HepG2 (cell line): ENCODE results near the gene ING2.

ENCODE experiments used
- CTCF ChIP-seq: sonication (generic); formaldehyde crosslinking; IDR thresholded peaks from 2 replicates; pipeline ENCODE4 v1.5.0; 2020; ENCODE audit warnings: mild to moderate bottlenecking, missing genetic modification reagents, moderate library complexity
- EED ChIP-seq: sonication (generic); formaldehyde crosslinking; IDR thresholded peaks from 2 replicates; pipeline ENCODE4 v1.5.0; 2020; ENCODE audit warnings: mild to moderate bottlenecking, missing genetic modification reagents
- EP300 ChIP-seq, 3 experiments: sonication (generic) in 1 of 3; formaldehyde crosslinking in 1 of 3; IDR thresholded peaks; 2 replicates each; pipeline versions ENCODE4 v1.5.1 to v1.6.1; 2011 to 2020; ENCODE audit warnings: low read depth in 2 of 3, low read length in 2 of 3, borderline replicate concordance in 1 of 3, improper control_type of control experiment in 1 of 3, mild to moderate bottlenecking in 1 of 3, missing genetic modification reagents in 1 of 3, moderate library complexity in 1 of 3
- FOXP1 ChIP-seq, 2 experiments: fragments of 450-650 bp in 1 of 2; IDR thresholded peaks; 2 replicates each; pipeline ENCODE4 v1.6.1; 2017 to 2018; ENCODE audit warnings: antibody characterized with exemption in 1 of 2
- HIVEP1 ChIP-seq: sonication (generic); formaldehyde crosslinking; IDR thresholded peaks from 2 replicates; pipeline ENCODE4 v1.4.0; 2020; ENCODE audit warnings: mild to moderate bottlenecking, missing genetic modification reagents
- HMG20B ChIP-seq: conservative IDR thresholded peaks from 2 replicates; pipeline ENCODE4 v1.6.1; 2016; ENCODE audit warnings: missing genetic modification reagents, missing compliant biosample characterization
- KDM3A ChIP-seq: IDR thresholded peaks from 2 replicates; pipeline ENCODE4 v1.6.1; 2018; ENCODE audit warnings: low read depth, missing compliant biosample characterization
- KDM4B ChIP-seq: sonication (generic); formaldehyde crosslinking; IDR thresholded peaks from 2 replicates; pipeline ENCODE4 v1.4.0; 2020; ENCODE audit warnings: missing genetic modification reagents
- MTA1 ChIP-seq: sonication (generic); formaldehyde crosslinking; IDR thresholded peaks from 2 replicates; pipeline ENCODE4 v1.4.0; 2020; ENCODE audit warnings: missing genetic modification reagents, mild to moderate bottlenecking, borderline replicate concordance
- MYPOP ChIP-seq: sonication (generic); formaldehyde crosslinking; IDR thresholded peaks from 2 replicates; pipeline ENCODE4 v1.8.1; 2023; ENCODE audit warnings: mild to moderate bottlenecking, moderate library complexity, missing genetic modification reagents
- NCOR1 ChIP-seq: fragments of 200-600 bp; sonication (generic); IDR thresholded peaks from 2 replicates; pipeline ENCODE4 v1.7.0; 2017; ENCODE audit warnings: antibody characterized with exemption, low read length, borderline replicate concordance
- PHF8 ChIP-seq: sonication (generic); formaldehyde crosslinking; IDR thresholded peaks from 2 replicates; pipeline ENCODE4 v1.5.0; 2020; ENCODE audit warnings: missing genetic modification reagents
- POLR2A ChIP-seq, 2 experiments: IDR thresholded peaks; 2 replicates each; pipeline ENCODE4 v1.6.1; 2011; ENCODE audit warnings: low read depth in 2 of 2, low read length in 2 of 2, mild to moderate bottlenecking in 1 of 2, moderate library complexity in 1 of 2; ENCODE audit not compliant: insufficient read depth in 1 of 2
- ZNF205 ChIP-seq: IDR thresholded peaks from 2 replicates; pipeline ENCODE4 v1.6.1; 2018; ENCODE audit warnings: missing biosample characterization, missing genetic modification reagents

DNA sequence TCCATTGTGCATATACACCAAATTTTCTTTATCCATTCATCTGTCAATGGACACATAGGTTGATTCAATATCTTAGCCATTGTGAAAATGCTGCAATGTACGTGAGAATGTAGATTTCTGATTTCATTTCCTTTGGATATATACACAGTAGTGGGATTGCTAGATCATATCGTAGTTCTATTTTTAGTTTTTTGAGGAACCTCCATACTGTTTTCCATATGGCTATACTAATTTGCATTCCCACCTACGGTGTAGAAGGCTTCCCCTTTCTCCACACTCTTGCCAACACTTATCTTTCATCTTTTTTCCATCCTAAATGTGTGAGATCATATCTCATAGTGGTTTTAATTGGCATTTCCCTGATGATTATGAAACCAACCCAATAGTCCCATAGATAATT, 43.4 kb downstream of the ING2 start:
- no peak for TF ChIP-seq NCOR1
- TF ChIP-seq KDM4B (CRISPR knock-in tag) = no peak
- TF ChIP-seq CTCF (CRISPR knock-in tag) = no peak
- TF ChIP-seq EED = no peak
- no peak for TF ChIP-seq MYPOP (CRISPR knock-in tag)
- no peak for TF ChIP-seq KDM3A (CRISPR knock-in tag)
- no peak for TF ChIP-seq HMG20B (CRISPR knock-in tag)
- no peak for TF ChIP-seq ZNF205
- TF ChIP-seq HIVEP1 (CRISPR knock-in tag) = no peak
- TF ChIP-seq POLR2A (IDR thresholded peaks at IDR 0.05; ENCODE audit: insufficient read depth in 1 of 2, low read depth in 2 of 2, low read length in 2 of 2) = no peak
- TF ChIP-seq MTA1 (CRISPR knock-in tag) = no peak
- no peak for TF ChIP-seq PHF8 (CRISPR knock-in tag)
- TF ChIP-seq FOXP1 (IDR thresholded peaks at IDR 0.05) = no peak
- TF ChIP-seq FOXP1 (CRISPR knock-in tag; IDR thresholded peaks at IDR 0.05) = no peak
- no peak for TF ChIP-seq EP300 (IDR thresholded peaks at IDR 0.05; ENCODE audit: low read depth in 2 of 2, low read length in 2 of 2)
- TF ChIP-seq EP300 (CRISPR knock-in tag; IDR thresholded peaks at IDR 0.05; ENCODE audit: borderline replicate concordance) = no peak
